ENCODE results near the gene DUSP16. TPM values are rescaled to one million over a fixed set of nuclear protein-coding genes. Genes with fewer than 3 reads are reported as not detected.

DUSP16 gene
- total RNA-seq, 1 donor from 2014 or later = 12.9 TPM

GRCh38 chr12:12436831-12437345, 125.8 kb downstream of the DUSP16 start:
- intact Hi-C loops (cut with micrococcal nuclease) = no loop called here
- ATAC-seq (no peak), DNase-seq (no peak)

GRCh38 chr12:12433203-12433731, 129.4 kb downstream of the DUSP16 start:
- intact Hi-C loops (cut with micrococcal nuclease) = no loop called here
- DNase-seq (no peak), ATAC-seq (no peak)

- ATAC-seq = no peak
Observed at GRCh38 chr12:12432364-12432763, 130.3 kb downstream of the DUSP16 start.

GRCh38 chr12:12428961-12429657, 133.6 kb downstream of the DUSP16 start:
- intact Hi-C loops (cut with micrococcal nuclease) = no loop called here
- DNase-seq (no peak), ATAC-seq (no peak)

More at GRCh38 chr12:12432364-12432763, 130.3 kb downstream of the DUSP16 start:
- DNase-seq = no peak
- intact Hi-C loops (cut with micrococcal nuclease) = no loop called here

- ATAC-seq (no peak), DNase-seq (no peak)
- intact Hi-C loops (cut with micrococcal nuclease) = no loop called here
Observed at GRCh38 chr12:12428047-12428446, 134.6 kb downstream of the DUSP16 start.

GRCh38 chr12:12427568-12427967, 135.1 kb downstream of the DUSP16 start:
- intact Hi-C loops (cut with micrococcal nuclease) = no loop called here
- no peak for DNase-seq
- no peak for ATAC-seq

- intact Hi-C loops (cut with micrococcal nuclease) = no loop called here
- ATAC-seq (no peak), DNase-seq (no peak)
Observed at GRCh38 chr12:12425616-12426015, 137.0 kb downstream of the DUSP16 start.

- DNase-seq (no peak), ATAC-seq (no peak)
- intact Hi-C loops (cut with micrococcal nuclease) = no loop called here
Observed at GRCh38 chr12:12425001-12425400, 137.7 kb downstream of the DUSP16 start.

Other genes with a start within 250 kb of the DUSP16 start
- 8.4 TPM for gene MANSC1, start 212.6 kb downstream of the DUSP16 start, total RNA-seq
- 9.3 TPM for gene BORCS5, start 205.8 kb downstream of the DUSP16 start, total RNA-seq
- gene CREBL2, start 49.0 kb upstream of the DUSP16 start, total RNA-seq = 16.9 TPM
- gene GPR19, start 133.3 kb upstream of the DUSP16 start, total RNA-seq = not detected
- gene CDKN1B, start 154.5 kb upstream of the DUSP16 start, total RNA-seq = 40.9 TPM
- gene APOLD1, start 222.8 kb upstream of the DUSP16 start, total RNA-seq = 21.3 TPM